Stimulated activated naive B cell treated with anti-CD40 and anti-IgM and Interleukin-4, amounts not matched to agents 10 μg/mL and 1 μg/mL and 100 μg/mL, for 72 hours (primary cell): Measurements from ENCODE around the gene TSSK3.

Source experiments
- ATAC-seq, 2 donors: fragments of 150-1000 bp; cut with Tn5 transposase; replicated peaks; 2 replicates each; pipeline ENCODE4 v1.10.0; 2021; ENCODE audit warnings: moderate library complexity in 1 of 2
- DNase-seq: peaks from one replicate; pipeline ENCODE4 v3.0.0; 2021
- H3K27ac Mint-ChIP-seq: one replicate; pipeline ENCODE4 v1.8.0; 2022; ENCODE audit warnings: mild to moderate bottlenecking, mixed read lengths
- H3K27me3 Mint-ChIP-seq, 2 donors: one replicate each; pipeline ENCODE4 v1.8.0; 2022; ENCODE audit warnings: mixed read lengths in 2 of 2
- H3K36me3 Mint-ChIP-seq, 2 donors: one replicate each; pipeline ENCODE4 v1.8.0; 2022; ENCODE audit warnings: mixed read lengths in 2 of 2, mild to moderate bottlenecking in 1 of 2
- H3K4me1 Mint-ChIP-seq, 2 donors: one replicate each; pipeline ENCODE4 v1.8.0; 2022; ENCODE audit warnings: mixed read lengths in 2 of 2, mild to moderate bottlenecking in 1 of 2
- H3K4me3 Mint-ChIP-seq, 2 donors: one replicate each; pipeline ENCODE4 v1.8.0; 2022; ENCODE audit warnings: mild to moderate bottlenecking in 2 of 2, mixed read lengths in 2 of 2, moderate library complexity in 1 of 2
- H3K9me3 Mint-ChIP-seq, 2 donors: one replicate each; pipeline ENCODE4 v1.8.0; 2022; ENCODE audit warnings: mixed read lengths in 2 of 2, mild to moderate bottlenecking in 1 of 2

Gene TSSK3

DNA sequence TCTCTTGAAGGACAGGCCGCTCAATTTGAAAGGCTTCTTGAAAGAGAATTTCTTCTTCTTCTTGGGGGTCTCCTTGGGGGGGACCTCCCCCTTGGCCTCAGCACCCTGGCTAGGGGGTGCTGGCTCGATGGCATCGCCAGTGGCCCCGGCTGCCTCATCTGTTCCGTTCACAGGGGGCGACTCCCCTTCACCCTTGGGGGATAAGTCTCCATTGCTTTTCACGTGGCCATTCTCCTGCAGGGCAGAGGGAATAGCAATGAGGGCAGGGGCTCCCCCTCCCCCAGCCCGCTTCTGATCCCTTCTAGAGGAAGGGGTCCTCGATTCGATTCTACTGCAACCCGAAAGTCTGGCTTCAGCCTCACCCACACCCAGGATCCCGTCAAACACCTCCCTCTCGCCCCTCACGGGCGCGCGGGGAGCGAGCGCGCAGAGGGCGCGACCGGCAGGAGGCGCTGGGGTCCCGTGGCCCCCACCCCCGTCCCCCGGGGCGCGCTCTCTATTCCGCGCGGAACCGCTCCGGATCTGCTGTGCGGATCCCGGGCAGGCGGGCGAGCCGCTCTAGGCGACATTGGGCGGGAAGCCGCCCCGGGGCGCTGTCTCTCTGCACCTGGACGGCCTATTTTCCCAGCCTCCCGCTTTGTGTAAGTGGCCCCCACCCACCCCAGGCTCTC is 27.3 kb upstream of the TSSK3 start:
- H3K27ac Mint-ChIP-seq = peak overlapping the region; percentile 92
- peak; percentile 8 to 13 for ATAC-seq
- H3K9me3 Mint-ChIP-seq = no peaks in the 10 kb centered on the region
- H3K36me3 Mint-ChIP-seq = peaks cover 22 to 44% of the 10 kb centered on the region in 2 donors
- H3K4me3 Mint-ChIP-seq = peak overlapping the region; percentile 88 to 93
- no peaks in the 10 kb centered on the region for H3K27me3 Mint-ChIP-seq
- DNase-seq = peak; percentile 45
- peaks cover 48 to 83% of the 10 kb centered on the region in 2 donors for H3K4me1 Mint-ChIP-seq

- H3K36me3 Mint-ChIP-seq = peaks cover 21 to 41% of the 10 kb centered on the region in 2 donors
- H3K27ac Mint-ChIP-seq = no peak overlapping the region
- DNase-seq (no peak), ATAC-seq (no peak)
- H3K27me3 Mint-ChIP-seq = no peaks in the 10 kb centered on the region
- H3K4me3 Mint-ChIP-seq = peak overlapping the region; percentile 88 to 93
- H3K4me1 Mint-ChIP-seq = peaks cover 49 to 85% of the 10 kb centered on the region in 2 donors
- no peaks in the 10 kb centered on the region for H3K9me3 Mint-ChIP-seq
Measured at GRCh38 chr1:32335535-32335789, 26.9 kb upstream of the TSSK3 start.

GRCh38 chr1:32335790-32336590 is 26.3 kb upstream of the TSSK3 start, which contains the start of gene MARCKSL1:
TSS of gene MARCKSL1 (minus strand) at chr1:32336233. CDS start at chr1:32336033, 200 bp downstream.
- peaks cover 16 to 35% of the 10 kb centered on the region in 2 donors for H3K36me3 Mint-ChIP-seq
- H3K9me3 Mint-ChIP-seq = no peaks in the 10 kb centered on the region
- ATAC-seq = peak; percentile 20 to 37
- no peaks in the 10 kb centered on the region for H3K27me3 Mint-ChIP-seq
- peak; percentile 79 for DNase-seq
- H3K4me3 Mint-ChIP-seq = peak within 1 kb of the TSS; percentile 88 to 93
- H3K4me1 Mint-ChIP-seq = peaks cover 47 to 80% of the 10 kb centered on the region in 2 donors
- peak within 1 kb of the TSS; percentile 96 for H3K27ac Mint-ChIP-seq

DNA sequence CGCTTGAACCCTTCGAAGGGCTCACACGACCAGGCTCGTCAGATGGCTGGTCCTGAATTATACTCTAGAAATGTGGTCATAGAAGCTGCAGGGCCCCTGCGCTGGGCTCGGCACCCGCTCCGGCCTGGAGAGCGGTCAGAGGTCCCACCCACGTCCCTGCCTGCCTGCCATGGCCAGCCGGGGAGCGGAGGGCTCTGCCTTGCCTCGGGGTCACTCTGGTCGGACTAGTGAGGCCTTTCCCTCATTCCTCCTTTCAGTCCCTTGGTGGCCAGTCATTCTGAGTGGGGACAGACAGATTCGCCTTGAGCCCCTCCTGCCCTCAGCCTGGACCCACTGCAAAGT is 25.8 kb upstream of the TSSK3 start:
- peak overlapping the region; percentile 71 to 72 for H3K4me3 Mint-ChIP-seq
- H3K4me1 Mint-ChIP-seq = peaks cover 47 to 75% of the 10 kb centered on the region in 2 donors
- DNase-seq (peak; percentile 30), ATAC-seq (peak; percentile 0)
- H3K27me3 Mint-ChIP-seq = no peaks in the 10 kb centered on the region
- no peaks in the 10 kb centered on the region for H3K9me3 Mint-ChIP-seq
- H3K27ac Mint-ChIP-seq = peak overlapping the region; percentile 96
- H3K36me3 Mint-ChIP-seq = peaks cover 10 to 30% of the 10 kb centered on the region in 2 donors

DNA sequence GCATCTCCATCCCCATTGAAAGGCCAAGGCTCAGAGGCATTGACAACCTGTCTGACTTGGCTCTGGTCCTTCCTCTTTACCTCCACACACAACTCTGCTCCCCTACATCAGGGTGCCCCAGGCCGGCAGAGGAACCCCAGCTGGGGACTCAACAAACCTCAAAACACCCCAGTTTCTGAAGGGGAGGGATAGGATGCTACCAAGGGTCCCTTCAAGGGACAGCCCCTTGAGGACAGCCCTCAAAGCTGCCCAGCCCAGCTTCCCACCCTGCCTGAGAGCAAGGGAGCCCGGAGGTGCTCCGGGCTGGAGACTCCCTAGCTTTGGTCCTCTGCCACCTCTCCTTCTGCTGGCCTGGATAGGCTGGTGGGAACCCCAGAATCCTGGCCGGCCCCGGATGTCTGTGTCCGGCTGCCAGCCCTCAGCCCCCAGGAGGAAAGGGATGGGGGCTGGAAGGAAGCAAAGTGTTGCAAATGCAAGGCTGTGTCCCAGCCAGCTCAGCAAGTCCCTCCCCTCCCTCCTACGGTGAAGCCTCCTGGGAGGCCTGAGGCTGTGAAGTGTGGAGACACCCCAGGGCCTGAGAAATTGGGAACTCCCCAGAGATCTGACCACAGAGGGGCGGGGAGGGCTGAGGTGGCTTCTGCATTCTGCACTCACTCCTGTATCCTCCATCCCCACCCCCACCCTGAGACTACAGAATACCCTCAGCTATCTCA is 25.2 kb upstream of the TSSK3 start:
- H3K27me3 Mint-ChIP-seq = no peaks in the 10 kb centered on the region
- peak overlapping the region; percentile 96 for H3K27ac Mint-ChIP-seq
- DNase-seq (peak; percentile 84), ATAC-seq (peak; percentile 61 to 63)
- peak overlapping the region; percentile 71 to 72 for H3K4me3 Mint-ChIP-seq
- peaks cover 6 to 24% of the 10 kb centered on the region in 2 donors for H3K36me3 Mint-ChIP-seq
- H3K9me3 Mint-ChIP-seq = no peaks in the 10 kb centered on the region
- peaks cover 47 to 70% of the 10 kb centered on the region in 2 donors for H3K4me1 Mint-ChIP-seq

- peak overlapping the region; percentile 96 for H3K27ac Mint-ChIP-seq
- peak overlapping the region; percentile 71 to 72 for H3K4me3 Mint-ChIP-seq
- H3K9me3 Mint-ChIP-seq = no peaks in the 10 kb centered on the region
- ATAC-seq (peak; percentile 62 to 63), DNase-seq (peak; percentile 79)
- H3K36me3 Mint-ChIP-seq = peaks cover 4 to 18% of the 10 kb centered on the region in 2 donors
- H3K4me1 Mint-ChIP-seq = peaks cover 49 to 63% of the 10 kb centered on the region in 2 donors
- H3K27me3 Mint-ChIP-seq = no peaks in the 10 kb centered on the region
Measured at GRCh38 chr1:32337855-32338636, 24.3 kb upstream of the TSSK3 start.

- DNase-seq (no peak), ATAC-seq (no peak)
- H3K27ac Mint-ChIP-seq = peak overlapping the region; percentile 26
- H3K4me3 Mint-ChIP-seq = peak overlapping the region; percentile 65 to 71
- H3K27me3 Mint-ChIP-seq = no peaks in the 10 kb centered on the region
- peaks cover 4 to 13% of the 10 kb centered on the region in 2 donors for H3K36me3 Mint-ChIP-seq
- no peaks in the 10 kb centered on the region for H3K9me3 Mint-ChIP-seq
- H3K4me1 Mint-ChIP-seq = peaks cover 45 to 58% of the 10 kb centered on the region in 2 donors
Measured at GRCh38 chr1:32338637-32339145, 23.6 kb upstream of the TSSK3 start.

DNA sequence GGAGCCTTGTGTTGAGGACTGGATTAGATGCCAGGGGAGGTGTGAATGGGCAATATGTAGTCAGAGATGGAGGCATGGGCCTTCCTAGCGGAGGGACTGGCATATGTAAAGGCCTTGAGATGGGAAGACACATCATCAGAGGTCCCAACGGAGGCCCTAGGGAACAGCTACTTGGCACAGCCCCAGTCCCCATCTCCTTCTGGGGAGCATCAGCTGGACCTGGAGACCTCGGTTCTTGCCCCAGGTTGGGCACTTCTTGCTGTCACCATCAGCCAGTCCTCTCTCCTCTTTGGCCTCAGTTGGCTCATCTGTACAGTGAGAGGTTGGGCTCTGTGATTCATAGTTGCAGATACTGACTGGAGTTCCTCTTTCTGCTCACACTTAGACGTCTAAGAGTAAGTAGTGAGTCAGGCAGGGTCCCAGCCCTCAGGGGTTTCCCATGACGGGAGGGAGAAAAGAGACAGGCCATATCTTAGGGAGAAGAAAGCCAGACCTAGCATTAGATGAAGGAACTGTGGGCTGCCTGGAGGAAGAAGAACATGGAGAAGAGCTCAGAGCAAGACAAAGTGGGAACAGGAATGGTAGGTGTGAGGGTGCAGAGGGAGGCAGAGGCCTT is 22.9 kb upstream of the TSSK3 start:
- ATAC-seq (peak; percentile 69 to 72), DNase-seq (peak; percentile 71)
- H3K4me1 Mint-ChIP-seq = peaks cover 40 to 50% of the 10 kb centered on the region in 2 donors
- no peaks in the 10 kb centered on the region for H3K9me3 Mint-ChIP-seq
- H3K4me3 Mint-ChIP-seq = peak overlapping the region; percentile 37 to 55
- no peaks in the 10 kb centered on the region for H3K27me3 Mint-ChIP-seq
- peak overlapping the region; percentile 93 for H3K27ac Mint-ChIP-seq
- H3K36me3 Mint-ChIP-seq = peaks cover 4 to 6% of the 10 kb centered on the region in 2 donors

DNA sequence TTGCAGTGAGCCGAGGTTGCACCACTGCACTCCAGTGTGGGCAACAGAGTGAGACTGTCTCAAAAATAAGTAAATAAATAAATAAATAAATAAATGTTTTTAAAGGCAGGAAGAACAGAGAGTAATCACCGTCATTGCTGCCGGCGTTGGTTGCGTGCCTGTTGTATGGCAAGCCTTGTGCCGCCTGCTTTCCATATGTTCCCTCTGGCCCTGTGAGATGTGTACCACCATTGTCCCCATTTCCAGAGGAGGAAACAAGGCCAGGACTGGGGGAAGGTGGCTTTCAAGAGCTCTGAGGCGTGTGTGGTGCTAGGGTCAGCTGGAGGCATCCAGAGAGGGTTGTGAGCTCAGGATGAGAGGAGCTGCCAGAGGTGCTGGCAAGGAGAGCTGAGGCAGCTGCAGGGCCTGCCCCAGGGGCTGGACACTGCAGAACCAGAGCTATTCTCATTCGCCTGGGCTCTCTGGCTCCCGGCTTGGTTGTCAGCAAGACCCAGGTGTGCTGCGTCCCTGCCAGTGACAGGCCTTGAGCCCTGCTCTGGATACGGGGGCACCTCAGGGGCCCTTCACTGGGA is 21.1 kb upstream of the TSSK3 start:
- H3K36me3 Mint-ChIP-seq = peaks cover 0 to 3% of the 10 kb centered on the region in 2 donors
- no peaks in the 10 kb centered on the region for H3K9me3 Mint-ChIP-seq
- no peak for DNase-seq
- no peak for ATAC-seq
- no peak overlapping the region for H3K27ac Mint-ChIP-seq
- H3K4me1 Mint-ChIP-seq = peaks cover 40 to 42% of the 10 kb centered on the region in 2 donors
- H3K4me3 Mint-ChIP-seq = no peak overlapping the region
- H3K27me3 Mint-ChIP-seq = no peaks in the 10 kb centered on the region

DNA sequence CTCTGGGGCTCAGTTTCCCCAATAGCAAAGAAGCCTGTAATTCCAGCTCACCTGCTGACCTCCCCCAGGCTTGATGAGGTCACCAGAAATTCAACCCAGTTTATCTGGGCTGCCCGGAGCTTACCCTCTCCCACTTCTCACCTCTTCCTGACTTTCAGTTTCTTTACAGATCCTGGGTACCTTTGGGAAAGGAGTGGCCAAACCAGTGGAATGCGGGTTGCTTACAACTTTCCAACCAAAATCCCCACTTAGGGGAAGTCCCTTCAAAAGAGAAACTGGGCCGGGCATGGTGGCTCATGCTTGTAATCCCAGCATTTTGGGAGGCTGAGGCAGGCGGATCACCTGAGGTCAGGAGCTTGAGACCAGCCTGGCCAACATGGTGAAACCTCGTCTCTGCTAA is 20.4 kb upstream of the TSSK3 start:
- peaks cover 0 to 3% of the 10 kb centered on the region in 2 donors for H3K36me3 Mint-ChIP-seq
- DNase-seq (no peak), ATAC-seq (no peak)
- peaks cover 35 to 39% of the 10 kb centered on the region in 2 donors for H3K4me1 Mint-ChIP-seq
- no peak overlapping the region for H3K4me3 Mint-ChIP-seq
- H3K9me3 Mint-ChIP-seq = no peaks in the 10 kb centered on the region
- no peaks in the 10 kb centered on the region for H3K27me3 Mint-ChIP-seq
- no peak overlapping the region for H3K27ac Mint-ChIP-seq

DNA sequence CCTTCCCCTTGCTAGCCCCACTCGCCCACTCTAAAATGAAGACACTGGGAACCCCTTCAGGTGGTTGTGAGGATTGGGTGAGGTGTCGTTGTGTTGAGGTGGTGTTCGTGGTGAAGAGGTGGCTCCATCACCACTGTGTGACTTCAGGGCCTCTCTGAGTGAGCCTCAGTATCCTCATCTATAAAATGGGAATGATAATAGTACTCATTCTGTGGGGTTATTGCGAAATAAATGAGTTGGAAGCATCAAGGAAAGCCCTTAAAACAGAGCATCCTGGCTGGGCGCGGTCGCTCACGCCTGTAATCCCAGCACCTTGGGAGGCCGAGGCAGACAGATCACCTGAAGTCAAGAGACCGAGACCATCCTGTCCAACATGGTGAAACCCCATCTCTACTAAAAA is 19.6 kb upstream of the TSSK3 start:
- no peak overlapping the region for H3K27ac Mint-ChIP-seq
- H3K9me3 Mint-ChIP-seq = no peaks in the 10 kb centered on the region
- no peaks in the 10 kb centered on the region for H3K27me3 Mint-ChIP-seq
- peaks cover 0 to 3% of the 10 kb centered on the region in 2 donors for H3K36me3 Mint-ChIP-seq
- no peak overlapping the region for H3K4me3 Mint-ChIP-seq
- ATAC-seq = no peak
- DNase-seq = no peak
- peaks cover 28 to 36% of the 10 kb centered on the region in 2 donors for H3K4me1 Mint-ChIP-seq

- ATAC-seq (no peak), DNase-seq (no peak)
- H3K27me3 Mint-ChIP-seq = no peaks in the 10 kb centered on the region
- H3K4me3 Mint-ChIP-seq = no peak overlapping the region
- H3K4me1 Mint-ChIP-seq = peaks cover 23 to 24% of the 10 kb centered on the region in 2 donors
- H3K27ac Mint-ChIP-seq = no peak overlapping the region
- H3K9me3 Mint-ChIP-seq = no peaks in the 10 kb centered on the region
- H3K36me3 Mint-ChIP-seq = peaks cover 0 to 2% of the 10 kb centered on the region in 2 donors
Measured at GRCh38 chr1:32345289-32345827, 17.0 kb upstream of the TSSK3 start.
